ENCODE results near the gene RAD54L.
A peak's percentile ranks its signal among the peaks of the same experiment; 100 is the strongest.
"Not testable (repeated sequence)": the region's sequence is repeated elsewhere in the genome, so short reads cannot be mapped to it uniquely, and the experiment has no call there.

RAD54L gene

DNA sequence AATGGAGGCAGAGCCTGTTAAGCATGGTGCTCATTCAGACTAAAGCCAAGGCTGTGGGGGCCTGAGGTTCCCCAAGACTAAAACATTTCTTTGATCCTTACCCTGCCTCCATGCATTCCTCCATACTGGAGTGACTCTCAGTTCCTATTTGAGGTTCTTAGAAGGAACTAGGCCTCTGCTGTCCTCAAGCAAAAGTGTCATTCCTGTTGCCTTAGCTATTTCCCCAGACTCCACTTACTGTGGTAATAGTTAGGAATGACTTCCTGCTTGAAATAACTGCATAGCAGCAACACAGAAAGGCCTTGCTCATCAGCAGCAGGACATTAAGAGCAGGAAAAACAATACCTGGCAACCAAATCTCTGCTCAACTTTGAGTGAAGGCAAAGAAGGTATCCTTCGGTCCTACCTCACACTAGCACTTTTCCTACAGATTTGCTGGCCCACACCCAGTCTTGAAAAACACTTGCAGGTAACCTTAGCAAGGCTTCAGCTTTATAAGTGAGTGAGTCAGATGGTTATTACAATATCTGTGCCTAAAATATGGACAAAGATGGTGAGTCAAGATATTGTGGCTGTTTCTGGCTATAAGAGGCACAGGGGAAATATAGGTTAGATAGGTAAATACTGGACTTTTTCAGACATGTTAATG lies 41.0 kb downstream of the RAD54L start:
- no peak for DNase-seq

DNA sequence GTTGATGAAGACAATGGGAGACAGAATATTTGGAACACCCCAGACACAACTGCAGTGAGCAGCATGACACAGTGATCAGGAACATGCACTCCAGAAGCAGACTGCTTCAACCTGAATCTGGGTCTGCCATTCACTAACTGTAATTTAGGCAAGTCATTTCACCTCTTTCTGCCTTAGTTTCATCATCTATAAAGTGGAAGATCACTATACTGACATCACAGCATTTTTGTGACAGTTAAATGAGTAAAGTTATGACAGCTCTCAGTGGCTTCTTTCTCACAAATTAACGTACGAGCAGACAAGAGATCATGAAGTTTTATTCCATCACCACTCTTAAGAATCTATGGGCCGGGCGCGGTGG lies 41.6 kb downstream of the RAD54L start:
- DNase-seq = no peak

DNA sequence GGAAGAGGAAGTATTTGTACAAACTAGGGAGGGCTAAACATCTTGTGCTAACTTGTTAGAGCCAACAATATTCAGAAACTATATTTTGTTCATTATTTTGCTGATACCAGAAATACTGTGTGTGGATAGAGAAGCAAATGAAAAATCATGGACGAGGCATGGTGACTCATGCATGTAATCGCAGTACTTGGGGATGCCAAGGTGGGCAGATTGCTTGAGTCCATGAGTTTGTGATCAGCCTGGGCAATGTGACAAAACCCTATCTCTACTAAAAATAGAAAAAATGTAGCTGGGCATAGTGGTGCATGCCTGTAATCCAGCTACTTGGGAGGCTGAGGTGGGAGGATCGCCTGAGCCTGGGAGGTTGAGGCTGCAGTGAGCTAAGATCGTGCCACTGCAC lies 42.4 kb downstream of the RAD54L start:
- no peak for DNase-seq

DNA sequence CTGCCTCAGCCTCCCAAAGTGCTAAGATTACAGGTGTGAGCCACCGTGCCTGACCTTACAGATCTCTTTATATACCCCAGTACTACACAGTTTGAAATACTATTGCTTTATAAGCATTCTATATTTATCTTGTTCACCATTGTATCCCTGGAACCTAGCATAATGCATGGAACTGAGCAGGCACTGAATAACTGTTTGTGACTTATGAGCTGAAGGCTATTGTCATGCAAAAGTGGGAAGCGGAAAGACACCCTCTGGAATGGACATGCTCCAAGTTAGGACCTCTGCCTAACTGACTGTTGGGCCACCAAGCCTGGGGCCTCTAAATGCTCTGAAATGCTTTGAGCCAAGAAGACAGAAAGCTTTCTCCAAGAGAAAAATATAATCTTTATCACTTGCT lies 47.7 kb downstream of the RAD54L start:
- no peak for DNase-seq

DNA sequence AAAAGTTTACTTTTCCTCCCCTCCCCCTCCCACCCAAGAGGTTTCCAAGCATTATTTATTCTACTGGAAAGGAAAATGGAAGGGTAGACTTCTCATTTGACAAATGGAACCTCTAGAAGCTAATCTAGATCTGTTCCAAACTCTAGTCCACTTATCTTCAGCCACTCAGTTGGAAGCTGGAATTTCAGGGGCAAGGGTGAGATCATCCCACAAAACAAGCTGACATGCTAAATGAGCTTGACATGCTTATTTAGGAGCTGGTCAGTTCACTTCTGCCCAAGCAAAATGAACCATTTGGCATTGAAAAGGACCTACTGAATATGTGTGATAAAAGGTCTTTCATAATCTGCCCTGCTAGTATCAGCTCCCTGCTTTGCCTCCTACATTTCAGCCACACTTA lies 50.8 kb downstream of the RAD54L start:
- DNase-seq = no peak

DNA sequence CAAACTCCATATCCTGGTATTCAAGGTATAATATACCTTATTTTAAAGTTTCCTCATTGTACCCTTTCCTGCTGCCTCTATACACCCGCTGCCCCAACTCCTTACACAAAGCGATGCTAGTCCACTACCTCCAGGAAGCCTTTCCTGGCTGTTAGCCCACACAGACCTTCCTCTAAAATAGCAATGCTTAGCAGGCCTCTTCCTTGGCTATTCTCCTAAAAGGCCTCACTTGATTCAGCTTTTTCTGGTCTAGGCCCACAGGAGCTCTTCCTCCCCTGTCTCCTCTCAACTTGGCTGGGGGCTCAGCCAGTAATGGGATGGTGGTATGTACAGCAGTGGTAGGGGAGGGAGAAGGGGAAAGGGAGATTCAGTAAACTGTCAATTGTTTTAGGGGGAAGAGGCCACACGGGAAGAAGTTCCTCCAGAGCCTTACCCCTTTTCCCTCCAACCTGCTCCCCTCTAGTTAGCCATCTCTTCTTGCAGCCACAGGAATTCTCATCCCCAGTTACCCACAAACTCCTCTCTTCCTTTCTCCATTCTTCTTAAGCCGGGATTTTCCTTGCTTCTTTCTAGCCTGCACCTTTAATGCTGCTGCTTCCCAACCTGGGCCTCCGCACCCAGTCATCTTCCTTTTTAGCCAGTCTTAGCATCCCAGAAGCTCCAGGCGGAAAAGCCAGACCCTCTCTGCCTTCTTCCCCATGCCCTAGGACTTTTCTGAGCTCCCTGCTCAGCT lies 53.3 kb downstream of the RAD54L start:
- DNase-seq = no peak

DNA sequence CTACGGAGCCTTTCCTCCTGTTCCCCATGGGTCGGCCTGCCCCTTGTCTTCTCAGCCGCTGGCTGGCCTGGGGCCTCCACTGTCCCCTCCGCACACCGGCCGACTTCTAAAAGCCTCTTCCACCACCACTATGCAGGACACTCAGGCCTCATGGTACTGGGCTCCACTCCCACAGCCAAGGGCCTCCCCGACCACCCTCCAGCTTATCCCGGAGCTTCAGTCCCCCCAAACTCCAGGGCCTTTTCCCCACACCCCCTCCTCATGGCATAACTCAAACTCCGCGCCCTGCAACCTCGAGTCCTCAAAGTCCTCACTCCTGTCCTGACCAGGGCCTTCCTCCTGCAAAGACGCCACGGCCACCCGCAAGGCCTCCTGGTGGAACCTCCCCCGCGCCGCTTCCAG lies 53.8 kb downstream of the RAD54L start:
- no peak for DNase-seq

DNA sequence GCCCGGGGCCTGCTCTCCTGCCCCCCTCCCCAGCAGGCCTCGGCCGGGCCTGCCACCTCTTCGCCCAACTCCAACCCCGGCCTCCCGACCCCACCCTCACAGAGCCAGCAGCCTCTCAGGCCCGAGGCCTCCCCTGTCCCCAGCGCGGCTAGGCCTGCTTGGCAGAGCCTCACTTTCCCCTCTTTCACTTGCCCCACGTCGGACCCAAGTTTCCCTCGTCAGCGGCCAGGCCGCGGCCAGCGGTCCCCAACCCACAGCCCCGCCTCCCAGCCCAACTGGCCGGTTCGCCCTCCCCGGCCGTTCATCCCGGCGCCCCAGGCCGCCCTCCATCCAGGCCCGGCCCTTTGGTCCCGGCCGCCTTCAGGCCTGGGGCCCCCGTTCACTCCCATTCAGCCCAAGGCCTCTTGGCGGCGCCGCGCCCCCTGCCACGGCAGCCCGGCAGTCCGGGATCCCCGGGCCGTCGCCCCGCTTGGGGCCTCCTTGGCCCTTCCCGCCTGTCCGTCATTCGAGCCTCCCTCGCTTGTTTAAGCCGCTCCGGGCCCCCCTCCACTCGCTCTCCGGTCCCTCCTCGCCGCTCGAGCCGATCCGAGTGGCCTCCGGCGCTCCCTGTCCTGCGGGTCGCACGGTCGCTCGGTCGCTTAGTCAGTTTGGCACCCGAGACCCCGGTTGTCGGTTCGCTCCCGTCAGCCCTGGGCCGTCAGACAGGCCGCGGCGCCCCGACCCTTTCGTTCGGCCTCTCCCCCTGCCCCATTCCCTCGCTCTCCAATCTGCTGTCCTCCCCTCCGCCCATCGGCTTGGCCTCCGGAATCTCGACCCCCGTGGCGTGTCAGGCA lies 54.5 kb downstream of the RAD54L start:
- DNase-seq = peak; percentile 58

DNA sequence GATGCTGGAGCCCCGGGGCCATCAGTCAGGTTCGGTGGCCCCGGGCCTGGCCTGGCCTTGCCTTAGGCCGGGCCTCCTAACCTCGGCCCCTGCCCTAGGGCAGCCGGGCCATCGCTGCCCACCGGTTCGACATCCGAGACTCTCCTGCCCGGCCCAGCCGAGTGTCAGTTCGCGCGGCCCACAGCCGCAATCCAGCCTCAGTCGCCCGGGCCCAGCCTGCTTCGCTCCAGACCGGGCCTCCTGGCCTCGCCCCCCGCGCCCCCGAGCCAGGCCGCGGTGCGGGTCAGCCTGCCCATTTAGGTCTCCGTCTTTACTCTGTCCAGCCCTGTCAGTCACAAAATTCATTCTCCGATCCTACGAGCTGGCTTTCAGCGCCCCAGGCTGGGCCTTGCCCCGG lies 55.1 kb downstream of the RAD54L start:
- peak; percentile 35 for DNase-seq

DNA sequence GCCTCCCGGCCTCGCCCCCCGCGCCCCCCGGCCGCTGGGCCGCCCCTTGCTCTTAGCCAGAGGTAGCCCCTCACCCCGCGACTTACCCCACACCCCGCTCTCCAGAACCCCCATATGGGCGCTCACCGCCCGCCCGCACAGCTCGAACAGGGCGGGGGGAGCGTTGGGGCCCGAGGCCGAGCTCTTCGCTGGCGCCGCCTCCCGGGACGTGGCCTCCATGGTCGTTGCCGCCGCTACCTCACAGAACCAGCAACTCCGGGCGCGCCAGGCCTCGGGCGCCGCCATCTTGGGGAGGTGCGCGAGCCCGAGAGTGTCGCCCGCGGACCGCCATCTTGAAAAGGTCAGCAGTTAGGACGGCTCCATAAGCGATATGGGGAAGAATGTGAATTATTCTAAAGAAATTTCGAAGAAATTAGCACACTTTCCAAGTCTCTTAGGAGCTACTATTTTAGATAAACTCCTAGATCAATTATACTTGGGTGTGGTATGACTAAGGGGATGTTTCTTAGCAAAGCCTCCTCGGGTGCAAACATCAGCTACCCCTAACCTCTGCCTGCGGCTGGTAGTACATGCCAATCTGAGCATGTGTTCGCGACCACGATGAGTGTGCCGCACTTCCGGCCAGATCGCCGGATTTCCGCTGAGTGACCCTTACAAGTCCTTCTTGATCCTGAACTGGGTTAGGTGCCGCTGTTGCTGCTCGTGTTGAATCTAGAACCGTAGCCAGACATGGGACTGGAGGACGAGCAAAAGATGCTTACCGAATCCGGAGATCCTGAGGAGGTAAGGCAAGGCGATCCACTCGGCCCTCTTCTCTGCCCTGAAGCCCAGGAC lies 55.7 kb downstream of the RAD54L start, which contains the start of the genes LRRC41 and UQCRH:
Gene LRRC41, minus strand, starts transcription at position 579 of the 834 bp plus-strand sequence. Its CDS starts 294 bp downstream, at position 285.
Gene UQCRH, plus strand, starts transcription at position 661 of the 834 bp plus-strand sequence. Its CDS starts 69 bp downstream, at position 730.
- DNase-seq = peak; percentile 94

DNA sequence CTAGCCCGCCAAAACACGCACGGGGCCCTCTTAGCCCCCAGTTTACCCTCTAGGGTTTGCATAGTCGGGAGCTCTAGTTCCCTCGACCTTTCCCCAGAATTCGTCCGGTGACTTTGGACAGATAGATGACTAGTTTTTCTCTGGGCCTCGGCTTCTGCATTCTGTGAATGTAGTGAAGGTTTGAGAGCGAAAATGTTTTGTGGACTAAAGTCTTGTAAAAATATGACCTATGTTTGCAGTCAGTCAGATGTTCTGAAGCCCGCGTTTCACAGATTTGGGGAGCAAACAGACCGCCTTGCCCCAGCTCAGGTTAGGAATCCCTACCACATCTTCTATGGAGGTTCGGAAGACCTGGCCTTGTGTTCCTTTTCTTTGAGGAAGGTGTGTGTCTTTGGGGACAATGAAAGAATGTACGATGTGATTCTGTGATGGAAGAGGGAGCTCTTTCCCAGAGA lies 56.3 kb downstream of the RAD54L start:
- DNase-seq = no peak

DNA sequence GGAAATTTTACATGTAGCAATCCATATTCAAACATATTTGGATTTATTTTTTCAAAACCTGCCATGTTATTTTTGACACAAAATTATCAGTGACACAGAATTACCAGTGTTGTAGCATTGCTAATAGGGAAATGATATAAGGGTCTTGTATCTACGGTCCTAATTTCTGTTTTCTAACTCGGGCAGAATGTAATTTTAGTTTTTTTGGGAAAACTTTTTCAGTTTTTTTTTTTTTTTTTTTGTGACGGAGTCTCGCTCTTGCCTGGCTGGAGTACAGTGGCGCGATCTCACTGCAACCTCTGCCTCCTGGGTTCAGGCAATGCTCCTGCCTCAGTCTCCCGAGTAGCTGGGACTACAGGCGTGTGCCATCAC lies 58.6 kb downstream of the RAD54L start:
- no peak for DNase-seq

DNA sequence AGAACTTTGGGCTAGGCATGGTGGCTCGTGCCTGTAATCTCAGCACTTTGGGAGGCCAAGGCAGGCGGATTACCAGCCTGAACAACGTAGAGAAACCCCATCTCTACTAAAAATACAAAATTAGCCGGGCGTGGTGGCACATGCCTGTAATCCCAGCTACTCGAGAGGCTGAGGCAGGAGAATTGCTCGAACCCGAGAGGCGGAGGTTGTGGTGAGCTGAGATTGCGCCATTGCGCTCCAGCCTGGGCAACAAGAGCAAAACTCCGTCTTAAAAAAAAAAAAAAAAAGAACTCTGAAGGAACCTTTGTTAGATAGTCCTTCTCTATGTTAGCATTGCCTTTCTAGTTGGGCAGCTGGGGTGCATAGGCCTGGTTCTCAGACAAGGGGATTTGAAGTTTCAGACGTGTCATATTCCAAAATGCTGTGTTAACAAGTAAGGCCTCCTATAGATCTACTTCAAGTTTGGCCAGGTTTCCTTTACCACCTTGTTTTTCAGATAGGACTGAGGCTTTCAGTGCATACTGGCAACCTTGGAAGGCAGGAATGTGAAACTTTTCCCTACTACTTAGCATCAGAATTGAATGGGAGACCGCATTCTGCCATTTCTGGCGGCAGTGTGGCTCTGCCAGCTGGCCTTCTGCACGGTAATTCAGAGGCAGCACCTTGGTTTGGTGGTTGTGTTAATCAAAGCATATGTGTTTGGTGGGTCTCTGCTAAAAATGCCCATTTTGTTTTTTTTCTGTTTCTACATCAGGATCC lies 62.0 kb downstream of the RAD54L start:
- DNase-seq = no peak

DNA sequence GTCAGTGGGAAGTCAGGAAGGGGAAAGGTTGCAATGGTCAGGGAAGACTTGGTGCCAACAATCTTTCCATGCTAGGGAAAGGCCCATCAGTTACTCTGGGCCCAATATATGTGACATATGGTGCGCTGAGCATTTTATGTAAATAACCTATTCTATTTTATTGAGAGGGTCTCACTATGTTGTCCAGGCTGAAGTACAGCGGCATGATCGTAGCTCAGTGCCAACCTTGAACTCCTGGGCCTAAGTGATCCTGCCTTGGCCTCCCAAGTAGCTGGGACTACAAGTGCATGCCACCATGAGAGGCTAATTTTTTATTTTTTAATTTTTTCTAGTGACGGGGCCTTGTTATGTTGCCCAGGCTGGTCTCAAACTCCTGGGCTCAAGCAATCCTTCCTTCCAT lies 62.8 kb downstream of the RAD54L start:
- no peak for DNase-seq

DNA sequence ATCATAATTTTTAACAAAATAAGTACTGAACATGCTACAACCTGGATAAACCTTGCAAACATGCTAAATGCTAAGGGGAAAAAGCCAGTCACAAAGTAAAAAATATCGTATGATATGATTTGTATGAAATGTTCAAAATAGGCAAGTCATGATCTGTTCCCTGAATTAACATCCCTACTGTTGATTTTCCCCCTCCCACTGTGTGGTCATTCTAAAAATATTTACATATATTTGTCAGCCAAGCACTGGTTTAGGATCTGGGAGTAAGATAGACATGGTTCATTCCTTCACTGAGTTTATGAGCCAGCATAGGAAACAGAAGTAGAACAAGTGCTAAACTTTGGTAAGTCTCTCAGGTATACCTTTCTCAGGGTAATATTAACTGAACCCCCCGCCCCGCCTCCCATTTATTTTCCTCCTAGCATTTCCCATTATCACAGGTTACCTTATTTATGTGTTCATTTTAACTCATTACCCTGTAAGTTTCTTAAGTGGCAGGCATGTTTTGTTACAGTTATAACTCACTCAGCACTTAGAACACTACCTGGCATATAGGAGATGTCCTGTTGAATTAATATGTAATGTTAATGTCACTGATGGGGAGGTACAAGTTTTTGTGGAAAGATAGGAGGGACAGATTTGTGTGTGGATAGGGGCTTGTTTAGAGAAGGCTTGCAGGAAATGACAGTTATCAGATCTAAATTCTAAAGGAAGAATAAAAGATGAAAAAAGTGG lies 68.3 kb downstream of the RAD54L start:
- DNase-seq = no peak

DNA sequence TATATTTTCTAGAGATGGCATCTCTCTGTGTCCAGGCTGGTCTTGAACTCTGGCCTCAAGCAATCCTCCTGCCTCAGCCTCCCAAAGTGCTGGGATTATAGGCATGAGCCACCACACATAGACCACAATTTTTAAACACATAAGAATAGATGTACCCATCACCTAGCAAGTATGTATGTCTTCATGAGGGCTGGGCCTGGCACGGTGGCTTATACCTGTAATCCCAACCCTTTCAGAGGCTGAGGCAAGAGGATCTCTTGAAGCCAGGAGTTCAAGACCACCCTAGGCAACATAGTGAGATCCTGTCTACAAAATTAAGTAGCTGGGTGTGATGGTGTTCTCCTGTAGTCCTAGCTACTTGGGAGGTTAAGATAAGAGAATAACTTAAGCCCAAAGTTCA lies 69.8 kb downstream of the RAD54L start:
- no peak for DNase-seq

DNA sequence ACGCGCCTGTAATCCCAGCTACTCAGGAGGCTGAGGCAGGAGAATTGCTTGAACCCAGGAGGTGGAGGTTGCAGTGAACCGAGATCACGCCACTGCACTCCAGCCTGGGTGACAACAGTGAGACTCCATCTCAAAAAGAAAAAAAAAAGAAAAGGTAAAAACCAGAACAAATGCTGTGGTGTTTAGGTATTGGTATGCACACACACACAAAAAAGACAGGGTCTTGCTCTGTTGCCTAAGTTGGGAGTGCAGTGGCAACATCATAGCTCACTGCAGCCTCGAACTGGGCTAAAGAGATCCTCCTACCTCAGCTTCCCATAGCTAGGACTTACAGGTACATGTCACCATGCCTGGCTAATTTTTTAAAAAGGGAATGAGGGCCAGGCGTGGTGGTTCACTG lies 71.7 kb downstream of the RAD54L start:
- DNase-seq = not testable (repeated sequence)

DNA sequence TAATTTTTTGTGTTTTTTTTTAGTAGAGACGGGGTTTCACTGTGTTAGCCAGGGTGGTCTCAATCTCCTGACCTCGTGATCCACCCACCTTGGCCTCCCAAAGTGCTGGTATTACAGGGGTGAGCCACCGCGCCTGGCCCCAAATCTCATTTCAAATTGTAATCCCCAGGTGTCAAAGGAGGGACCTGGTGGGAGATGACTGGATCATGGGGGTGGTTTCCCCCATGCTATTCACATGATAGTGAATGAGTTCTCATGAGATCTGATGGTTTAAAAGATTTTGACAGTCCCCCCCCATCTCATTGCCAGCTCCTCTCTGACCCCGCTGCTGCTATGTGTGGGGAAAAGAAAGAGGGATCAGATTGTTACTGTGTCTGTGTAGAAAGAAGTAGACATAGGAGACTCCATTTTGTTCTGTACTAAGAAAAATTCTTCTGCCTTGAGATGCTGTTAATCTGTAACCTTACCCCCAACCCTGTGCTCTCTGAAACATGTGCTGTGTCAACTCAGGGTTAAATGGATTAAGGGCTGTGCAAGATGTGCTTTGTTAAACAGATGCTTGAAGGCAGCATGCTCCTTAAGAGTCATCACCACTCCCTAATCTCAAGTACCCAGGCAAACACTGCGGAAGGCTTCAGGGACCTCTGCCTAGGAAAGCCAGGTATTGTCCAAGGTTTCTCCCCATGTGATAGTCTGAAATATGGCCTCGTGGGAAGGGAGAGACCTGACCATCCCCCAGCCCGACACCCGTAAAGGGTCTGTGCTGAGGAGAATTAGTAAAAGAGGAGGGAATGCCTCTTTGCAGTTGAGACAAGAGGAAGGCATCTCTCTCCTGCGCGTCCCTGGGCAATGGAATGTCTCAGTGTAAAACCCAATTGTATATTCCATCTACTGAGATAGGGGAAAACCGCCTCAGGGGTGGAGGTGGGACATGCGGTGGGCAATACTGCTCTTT lies 72.7 kb downstream of the RAD54L start:
- DNase-seq = not testable (repeated sequence)

DNA sequence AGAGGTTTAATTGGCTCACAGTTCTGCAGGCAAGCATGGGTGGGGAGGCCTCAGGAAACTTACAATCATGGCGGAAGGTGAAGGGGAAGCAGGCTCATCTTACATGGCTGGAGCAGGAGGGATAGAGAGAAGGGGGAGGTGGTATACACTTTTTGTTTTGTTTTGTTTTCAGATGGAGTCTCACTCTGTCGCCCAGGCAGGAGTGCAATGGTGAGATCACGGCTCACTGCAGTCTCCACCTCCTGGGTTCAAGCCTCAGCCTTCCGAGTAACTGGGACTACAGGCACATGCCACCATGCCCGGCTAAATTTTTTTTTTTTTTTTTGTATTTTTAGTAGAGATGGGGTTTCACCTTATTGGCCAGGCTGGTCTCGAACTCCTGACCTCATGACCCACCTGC lies 74.6 kb downstream of the RAD54L start:
- DNase-seq = not testable (repeated sequence)

Measured in CD4-positive, alpha-beta T cell treated with Interleukin-17A for 4 hours (primary cell).